ENCODE data around the gene BPIFB4.

Gene BPIFB4

GRCh38 chr20:33137195-33137594 lies 57.8 kb downstream of the BPIFB4 start:
- no peak for DNase-seq (ENCODE audit: low read depth, low spot score)
- H3K4me3 ChIP-seq (ENCODE audit: low read depth, low read length) = no peak overlapping the region
- CTCF ChIA-PET = no interaction called here
- POLR2A ChIA-PET = no interaction called here
- no peak for TF ChIP-seq CTCF (IDR thresholded peaks at IDR 0.05; ENCODE audit: insufficient read depth, low read length, missing control alignments)

GRCh38 chr20:33139467-33139866 lies 60.0 kb downstream of the BPIFB4 start:
- no peak overlapping the region for H3K4me3 ChIP-seq (ENCODE audit: low read depth, low read length)
- ChIA-PET CTCF (no interaction called here), POLR2A (no interaction called here)
- no peak for DNase-seq (ENCODE audit: low read depth, low spot score)
- no peak for TF ChIP-seq CTCF (IDR thresholded peaks at IDR 0.05; ENCODE audit: insufficient read depth, low read length, missing control alignments)

GRCh38 chr20:33145521-33145920 lies 66.1 kb downstream of the BPIFB4 start:
- ChIA-PET POLR2A (no interaction called here), CTCF (no interaction called here)
- DNase-seq (ENCODE audit: low read depth, low spot score) = no peak
- no peak overlapping the region for H3K4me3 ChIP-seq (ENCODE audit: low read depth, low read length)
- TF ChIP-seq CTCF (IDR thresholded peaks at IDR 0.05; ENCODE audit: insufficient read depth, low read length, missing control alignments) = no peak

- CTCF ChIA-PET = no interaction called here
- no peak for DNase-seq (ENCODE audit: low read depth, low spot score)
- POLR2A ChIA-PET = no interaction called here
- H3K4me3 ChIP-seq (ENCODE audit: low read depth, low read length) = no peak overlapping the region
- TF ChIP-seq CTCF (IDR thresholded peaks at IDR 0.05; ENCODE audit: insufficient read depth, low read length, missing control alignments) = no peak
Measured at GRCh38 chr20:33147299-33147698, 67.9 kb downstream of the BPIFB4 start.

- no peak for TF ChIP-seq CTCF (IDR thresholded peaks at IDR 0.05; ENCODE audit: insufficient read depth, low read length, missing control alignments)
- POLR2A ChIA-PET = no interaction called here
- no peak overlapping the region for H3K4me3 ChIP-seq (ENCODE audit: low read depth, low read length)
- DNase-seq (ENCODE audit: low read depth, low spot score) = no peak
- CTCF ChIA-PET = no interaction called here
Measured at GRCh38 chr20:33148040-33148439, 68.6 kb downstream of the BPIFB4 start.

- no peak overlapping the region for H3K4me3 ChIP-seq (ENCODE audit: low read depth, low read length)
- POLR2A ChIA-PET = no interaction called here
- no peak for TF ChIP-seq CTCF (IDR thresholded peaks at IDR 0.05; ENCODE audit: insufficient read depth, low read length, missing control alignments)
- DNase-seq (ENCODE audit: low read depth, low spot score) = no peak
- CTCF ChIA-PET = no interaction called here
Measured at GRCh38 chr20:33154252-33154651, 74.8 kb downstream of the BPIFB4 start.
